HG03575 (cell line): ENCODE measurements around the gene DNASE2.
"Not testable (repeated sequence)": the region's sequence is repeated elsewhere in the genome, so short reads cannot be mapped to it uniquely, and the experiment has no call there.

Source experiments
- ATAC-seq: cut with Tn5 transposase; IDR thresholded peaks from one replicate; pipeline ENCODE4 v1.9.1; 2021; ENCODE audit not compliant: unreplicated experiment, insufficient number of reproducible peaks, low FRiP score; ENCODE audit errors: extremely low read depth

The DNASE2 gene, protein sequence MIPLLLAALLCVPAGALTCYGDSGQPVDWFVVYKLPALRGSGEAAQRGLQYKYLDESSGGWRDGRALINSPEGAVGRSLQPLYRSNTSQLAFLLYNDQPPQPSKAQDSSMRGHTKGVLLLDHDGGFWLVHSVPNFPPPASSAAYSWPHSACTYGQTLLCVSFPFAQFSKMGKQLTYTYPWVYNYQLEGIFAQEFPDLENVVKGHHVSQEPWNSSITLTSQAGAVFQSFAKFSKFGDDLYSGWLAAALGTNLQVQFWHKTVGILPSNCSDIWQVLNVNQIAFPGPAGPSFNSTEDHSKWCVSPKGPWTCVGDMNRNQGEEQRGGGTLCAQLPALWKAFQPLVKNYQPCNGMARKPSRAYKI

DNA sequence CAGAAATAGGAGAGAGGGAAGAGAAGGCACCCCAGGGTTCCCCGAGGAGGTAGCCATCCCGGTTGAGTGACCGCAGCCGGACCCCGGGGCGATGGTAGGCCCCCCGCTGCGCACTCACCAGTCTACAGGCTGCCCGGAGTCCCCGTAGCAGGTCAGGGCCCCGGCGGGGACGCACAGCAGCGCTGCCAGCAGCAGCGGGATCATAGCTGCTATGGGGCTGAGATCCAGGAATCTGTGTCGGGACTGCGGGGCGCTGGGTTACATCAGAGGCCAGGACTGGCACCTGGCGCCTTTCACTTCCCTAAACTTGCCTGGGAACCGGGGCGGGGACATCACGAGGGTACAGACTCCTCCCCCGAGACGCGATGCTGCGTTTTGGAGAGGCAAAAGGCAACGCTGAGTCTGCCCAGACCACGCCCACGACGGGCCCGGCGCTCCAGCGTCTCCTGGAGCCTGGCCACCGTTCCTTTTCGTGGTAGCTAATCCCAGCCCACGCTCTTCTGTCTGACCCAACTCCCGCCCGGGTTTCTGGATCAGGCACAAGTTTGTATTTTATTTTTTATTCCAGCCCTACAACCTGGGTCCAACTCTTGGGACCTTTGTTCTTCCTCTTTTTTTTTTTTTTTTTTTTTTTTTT lies at the start of gene DNASE2:
DNASE2 (minus strand) TSS at position 278 of the 637 bp plus-strand sequence; CDS start at position 204, 74 bp downstream.
- no peak for ATAC-seq

DNA sequence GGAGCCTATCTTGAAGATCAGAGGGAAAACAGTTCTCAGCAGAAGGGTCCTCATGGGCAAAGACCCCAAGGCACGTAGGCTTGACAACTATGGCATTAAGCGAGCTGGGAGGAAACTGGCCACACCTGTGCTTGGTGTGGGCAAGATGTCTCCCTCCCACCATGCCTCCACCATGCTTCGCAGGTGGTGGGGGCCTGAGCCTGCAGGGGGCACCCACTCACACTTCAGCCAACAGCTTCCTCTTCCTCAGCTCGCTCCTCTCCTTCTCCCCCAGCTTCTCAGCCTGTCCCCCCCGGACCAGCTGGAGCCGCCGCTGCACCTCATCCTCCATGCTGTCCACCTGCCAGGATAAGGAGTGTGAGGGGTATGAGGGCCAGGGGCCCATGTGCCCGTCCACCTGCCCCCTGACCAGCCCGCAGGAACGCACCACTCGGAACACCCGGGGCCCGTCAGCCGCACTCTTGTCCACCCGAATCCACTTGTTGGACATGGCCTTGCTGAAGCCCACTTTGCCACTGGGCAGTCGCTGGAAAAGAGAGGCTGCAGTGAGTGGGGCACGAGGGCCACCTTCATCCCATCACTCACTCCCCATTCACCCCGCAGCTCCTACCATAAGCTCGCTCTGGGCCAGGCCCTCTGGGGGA lies 48.9 kb upstream of the DNASE2 start:
- no peak for ATAC-seq

- ATAC-seq = no peak
Measured at GRCh38 chr19:12924621-12925310, 43.5 kb upstream of the DNASE2 start.

DNA sequence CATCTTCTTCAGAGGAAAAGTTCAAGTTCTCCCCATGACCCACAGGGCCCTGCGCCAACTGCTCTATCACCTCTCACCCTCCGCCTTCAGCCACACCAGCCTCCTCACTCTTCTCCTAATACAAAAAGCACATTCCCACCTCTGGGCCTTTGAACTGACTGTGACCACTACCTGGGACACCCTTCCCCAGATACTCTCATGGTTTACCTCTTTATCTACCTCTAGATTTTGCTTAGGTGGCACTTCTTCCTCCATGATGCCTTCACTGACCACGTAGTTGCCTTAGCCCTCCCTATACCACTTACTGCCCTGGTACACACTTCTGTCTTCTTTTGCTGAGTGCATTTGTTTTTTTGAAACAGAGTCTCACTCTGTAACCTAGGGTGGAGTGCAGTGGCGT lies 41.7 kb upstream of the DNASE2 start:
- no peak for ATAC-seq

GRCh38 chr19:12921047-12921446 lies 39.8 kb upstream of the DNASE2 start:
- ATAC-seq = no peak

DNA sequence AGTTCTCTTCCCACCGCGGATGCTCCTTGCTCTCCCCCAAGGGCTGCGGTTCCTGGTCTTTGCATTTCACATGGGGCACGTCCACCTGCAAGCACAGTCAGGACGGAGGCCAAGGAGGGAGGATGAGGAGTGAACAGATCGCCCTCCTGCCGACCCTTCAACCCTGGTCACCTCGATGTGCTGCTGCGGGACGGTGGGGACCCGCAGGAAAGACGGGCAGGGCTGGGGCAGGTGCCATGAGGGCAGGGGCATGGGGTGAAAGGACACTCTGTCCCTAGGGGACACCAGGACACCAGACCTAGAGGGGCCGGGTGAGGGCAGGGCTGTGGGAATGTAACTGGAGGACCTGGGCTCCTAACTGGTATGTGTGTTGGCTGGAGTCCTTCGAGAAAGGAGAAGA lies 37.0 kb upstream of the DNASE2 start:
- ATAC-seq = no peak

DNA sequence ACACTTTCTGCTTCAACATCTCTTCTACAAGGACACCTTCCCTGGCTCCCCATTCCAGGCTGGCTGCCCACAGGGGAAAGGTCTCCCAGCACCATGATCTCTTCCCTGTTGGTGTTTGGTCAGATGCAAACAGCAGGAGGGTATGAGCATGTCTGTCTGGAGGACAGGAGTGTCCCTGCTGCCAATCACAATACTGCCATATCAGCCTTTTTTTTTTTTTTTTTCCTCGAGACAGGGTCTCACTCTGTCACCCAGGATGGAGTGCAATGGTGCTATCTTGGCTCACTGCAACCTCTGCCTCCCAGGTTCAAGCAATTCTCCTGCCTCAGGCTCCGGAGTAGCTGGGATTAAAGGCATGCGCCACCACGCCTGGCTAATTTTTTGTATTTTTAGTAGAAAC lies 34.6 kb upstream of the DNASE2 start:
- not testable (repeated sequence) for ATAC-seq

GRCh38 chr19:12913851-12914690 lies 32.8 kb upstream of the DNASE2 start:
- ATAC-seq = no peak

- no peak for ATAC-seq
Measured at GRCh38 chr19:12913011-12913561, 31.8 kb upstream of the DNASE2 start.

GRCh38 chr19:12912571-12912970 lies 31.3 kb upstream of the DNASE2 start:
- no peak for ATAC-seq

DNA sequence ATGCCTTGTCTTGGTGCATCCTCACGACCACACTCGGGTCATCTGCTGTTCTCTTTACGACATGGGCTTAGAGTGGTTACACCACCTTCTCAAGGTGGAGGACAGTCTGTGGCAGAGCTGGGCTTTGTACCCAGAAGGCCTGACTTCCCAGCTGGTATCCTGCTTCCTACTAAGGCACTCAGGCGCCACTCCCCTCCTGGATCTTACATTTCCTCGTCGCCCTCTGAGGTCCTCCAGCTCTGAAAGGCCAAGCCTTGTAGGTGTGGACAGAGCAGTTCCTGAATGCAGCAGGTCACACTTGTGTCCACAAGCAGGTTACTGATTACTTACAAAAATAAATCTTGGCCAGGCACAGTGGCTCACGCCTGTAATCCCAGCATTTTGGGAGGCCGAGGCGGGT lies 25.9 kb upstream of the DNASE2 start:
- ATAC-seq = no peak

- no peak for ATAC-seq
Measured at GRCh38 chr19:12899891-12900518, 18.8 kb upstream of the DNASE2 start.

DNA sequence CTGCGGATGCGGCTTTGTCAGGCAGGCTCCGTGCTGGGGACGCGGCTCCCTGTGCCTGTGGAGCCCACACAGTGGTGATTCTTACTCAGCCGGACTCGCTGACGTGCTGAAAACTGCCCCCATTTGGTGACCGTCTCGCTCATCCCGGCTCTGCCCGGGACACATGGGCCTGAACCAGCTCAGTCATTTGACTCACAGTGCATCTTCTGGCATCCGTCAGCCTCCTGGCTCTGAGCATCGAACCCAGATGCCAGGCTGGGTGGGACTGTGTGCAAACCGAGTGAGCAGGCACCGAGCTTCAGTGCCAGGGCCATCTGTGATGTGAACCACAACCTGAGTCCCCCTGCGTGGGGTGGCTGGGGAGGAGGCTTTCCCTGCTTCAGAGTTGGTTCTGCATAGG lies 15.2 kb upstream of the DNASE2 start:
- ATAC-seq = no peak

DNA sequence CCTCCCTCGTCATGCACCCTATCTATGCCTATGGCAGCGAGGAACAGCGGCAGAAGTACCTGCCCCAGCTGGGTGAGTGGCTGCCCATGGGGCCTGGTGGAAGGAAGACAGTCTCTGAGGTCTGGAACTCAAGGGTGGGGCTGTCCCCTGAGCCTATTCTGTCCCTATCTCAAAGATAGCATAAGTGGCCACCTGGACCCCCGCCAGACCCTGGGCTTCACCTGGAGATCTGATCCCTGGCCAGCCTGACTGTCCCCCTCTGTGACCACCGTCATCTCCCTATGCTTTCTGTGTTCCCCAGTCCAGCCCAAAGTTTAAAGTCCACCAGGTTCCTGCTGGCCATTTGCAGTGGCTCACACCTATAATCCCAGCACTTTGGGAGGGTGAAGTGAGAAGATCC lies 12.3 kb upstream of the DNASE2 start:
- ATAC-seq = no peak

GRCh38 chr19:12891553-12892021 lies 10.3 kb upstream of the DNASE2 start:
- no peak for ATAC-seq

GRCh38 chr19:12890787-12891552 lies 9.7 kb upstream of the DNASE2 start, which contains the start of gene GCDH:
Gene GCDH, plus strand, starts transcription at chr19:12891160. Its CDS starts 145 bp downstream, at chr19:12891305.
- no peak for ATAC-seq

DNA sequence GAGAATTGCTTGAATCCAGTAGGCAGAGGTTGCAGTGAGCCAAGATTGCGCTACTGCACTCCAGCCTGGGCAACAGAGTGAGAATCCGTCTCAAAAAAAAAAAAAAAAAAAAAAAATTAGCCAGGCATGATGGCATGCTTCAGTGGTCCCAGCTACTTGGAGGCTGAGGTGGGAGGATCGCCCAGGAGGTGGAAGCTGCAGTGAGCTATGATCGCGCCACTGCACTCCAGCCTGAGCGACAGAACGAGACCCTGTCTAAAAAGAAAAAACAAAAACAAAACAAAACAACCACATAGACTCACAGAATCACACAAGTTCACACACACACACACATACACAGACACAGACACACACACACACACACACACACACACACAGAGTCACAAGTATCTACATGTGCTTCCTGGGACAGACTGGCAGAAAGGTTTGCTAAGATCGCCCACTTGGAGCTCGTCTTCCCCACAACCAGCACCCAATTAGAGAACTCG lies 9.1 kb upstream of the DNASE2 start:
- not testable (repeated sequence) for ATAC-seq
